ENCODE results near the gene ERICH6. TPM values are rescaled to one million over a fixed set of nuclear protein-coding genes. Genes with fewer than 3 reads are reported as not detected.

The ERICH6 gene
- total RNA-seq, 1 donor from 2014 or later: 0.69 TPM

DNA sequence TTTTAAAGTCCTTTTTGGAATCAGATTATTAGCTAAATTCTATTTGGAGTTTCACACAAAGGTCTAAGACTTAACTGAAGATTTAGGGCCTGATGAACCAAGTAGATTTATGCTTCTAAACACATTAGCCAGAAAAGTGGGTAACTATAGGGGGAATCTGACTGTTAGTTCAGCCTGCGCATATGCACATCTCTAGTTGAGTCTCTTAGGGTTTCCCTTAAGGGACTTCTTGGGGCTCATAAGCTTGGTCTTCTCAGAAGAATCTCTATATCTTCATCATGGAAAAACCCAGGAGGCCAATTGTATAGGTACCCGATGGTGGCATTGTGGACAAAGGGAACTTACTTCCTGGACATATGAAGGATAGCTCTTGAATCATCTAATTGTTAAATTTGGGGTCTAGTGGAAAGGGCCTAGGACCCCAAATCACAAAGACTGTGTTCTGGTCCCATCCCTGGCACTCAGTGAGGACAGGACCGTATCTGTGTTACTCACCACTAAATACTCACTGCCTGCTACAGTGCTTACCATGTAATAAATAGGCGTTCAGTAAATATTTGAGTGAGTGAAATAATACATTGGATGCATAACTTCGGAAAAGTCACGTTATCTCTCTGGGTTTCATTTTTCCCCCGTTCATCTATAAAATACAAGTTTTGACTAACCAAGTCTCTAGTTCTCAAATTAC, 83.6 kb downstream of the ERICH6 start:
- no peaks in the 10 kb centered on the region for H3K4me1 Mint-ChIP-seq (ENCODE audit: low read depth, unreplicated experiment)
- no peak for DNase-seq
- no peaks in the 10 kb centered on the region for H3K36me3 Mint-ChIP-seq (ENCODE audit: unreplicated experiment)
- H3K4me3 Mint-ChIP-seq (ENCODE audit: unreplicated experiment): no peak overlapping the region
- TF ChIP-seq, protein P1, sequence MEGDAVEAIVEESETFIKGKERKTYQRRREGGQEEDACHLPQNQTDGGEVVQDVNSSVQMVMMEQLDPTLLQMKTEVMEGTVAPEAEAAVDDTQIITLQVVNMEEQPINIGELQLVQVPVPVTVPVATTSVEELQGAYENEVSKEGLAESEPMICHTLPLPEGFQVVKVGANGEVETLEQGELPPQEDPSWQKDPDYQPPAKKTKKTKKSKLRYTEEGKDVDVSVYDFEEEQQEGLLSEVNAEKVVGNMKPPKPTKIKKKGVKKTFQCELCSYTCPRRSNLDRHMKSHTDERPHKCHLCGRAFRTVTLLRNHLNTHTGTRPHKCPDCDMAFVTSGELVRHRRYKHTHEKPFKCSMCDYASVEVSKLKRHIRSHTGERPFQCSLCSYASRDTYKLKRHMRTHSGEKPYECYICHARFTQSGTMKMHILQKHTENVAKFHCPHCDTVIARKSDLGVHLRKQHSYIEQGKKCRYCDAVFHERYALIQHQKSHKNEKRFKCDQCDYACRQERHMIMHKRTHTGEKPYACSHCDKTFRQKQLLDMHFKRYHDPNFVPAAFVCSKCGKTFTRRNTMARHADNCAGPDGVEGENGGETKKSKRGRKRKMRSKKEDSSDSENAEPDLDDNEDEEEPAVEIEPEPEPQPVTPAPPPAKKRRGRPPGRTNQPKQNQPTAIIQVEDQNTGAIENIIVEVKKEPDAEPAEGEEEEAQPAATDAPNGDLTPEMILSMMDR (IDR thresholded peaks at IDR 0.05; ENCODE audit: partially characterized antibody, unreplicated experiment): no peak
- no peaks in the 10 kb centered on the region for H3K9me3 Mint-ChIP-seq (ENCODE audit: unreplicated experiment)
- H3K27ac Mint-ChIP-seq (ENCODE audit: unreplicated experiment): no peak overlapping the region
- no peaks in the 10 kb centered on the region for H3K27me3 Mint-ChIP-seq (ENCODE audit: unreplicated experiment)

- H3K27ac Mint-ChIP-seq (ENCODE audit: unreplicated experiment): no peak overlapping the region
- peaks cover 6% of the 10 kb centered on the region for H3K4me1 Mint-ChIP-seq (ENCODE audit: low read depth, unreplicated experiment)
- TF ChIP-seq, protein P1 (IDR thresholded peaks at IDR 0.05; ENCODE audit: partially characterized antibody, unreplicated experiment): no peak
- peaks cover 5% of the 10 kb centered on the region for H3K36me3 Mint-ChIP-seq (ENCODE audit: unreplicated experiment)
- H3K4me3 Mint-ChIP-seq (ENCODE audit: unreplicated experiment): no peak overlapping the region
- DNase-seq: no peak
- H3K9me3 Mint-ChIP-seq (ENCODE audit: unreplicated experiment): peaks cover 2% of the 10 kb centered on the region
- no peaks in the 10 kb centered on the region for H3K27me3 Mint-ChIP-seq (ENCODE audit: unreplicated experiment)
Measured at GRCh38 chr3:150613709-150614480, 89.8 kb downstream of the ERICH6 start.

GRCh38 chr3:150613034-150613433, 90.7 kb downstream of the ERICH6 start:
- DNase-seq: no peak
- peaks cover 5% of the 10 kb centered on the region for H3K36me3 Mint-ChIP-seq (ENCODE audit: unreplicated experiment)
- no peak overlapping the region for H3K4me3 Mint-ChIP-seq (ENCODE audit: unreplicated experiment)
- H3K4me1 Mint-ChIP-seq (ENCODE audit: low read depth, unreplicated experiment): peaks cover 6% of the 10 kb centered on the region
- H3K27ac Mint-ChIP-seq (ENCODE audit: unreplicated experiment): no peak overlapping the region
- TF ChIP-seq, protein P1 (IDR thresholded peaks at IDR 0.05; ENCODE audit: partially characterized antibody, unreplicated experiment): no peak
- no peaks in the 10 kb centered on the region for H3K27me3 Mint-ChIP-seq (ENCODE audit: unreplicated experiment)
- H3K9me3 Mint-ChIP-seq (ENCODE audit: unreplicated experiment): peaks cover 2% of the 10 kb centered on the region

DNA sequence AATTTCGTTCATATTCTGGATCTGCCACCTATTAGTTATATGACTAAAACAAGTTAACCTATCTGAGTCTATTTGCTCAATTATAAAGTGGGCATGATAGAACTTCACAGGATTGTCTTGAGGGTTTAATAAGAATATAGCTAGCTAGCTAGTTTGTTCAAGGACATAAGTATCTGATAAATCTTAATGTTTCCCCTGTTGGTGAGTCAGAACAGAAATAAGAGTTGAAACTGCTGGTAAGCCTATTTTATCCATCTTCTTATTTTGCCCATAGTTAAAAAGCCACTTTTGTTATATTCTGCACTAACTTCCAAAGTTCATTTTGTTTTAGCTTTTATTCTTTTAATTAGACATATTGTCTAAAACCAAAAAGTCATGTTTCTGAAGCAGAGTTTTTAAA, 91.2 kb downstream of the ERICH6 start:
- TF ChIP-seq, protein P1 (IDR thresholded peaks at IDR 0.05; ENCODE audit: partially characterized antibody, unreplicated experiment): no peak

GRCh38 chr3:150611666-150612065, 92.1 kb downstream of the ERICH6 start:
- Mint-ChIP-seq H3K4me1 (ENCODE audit: low read depth, unreplicated experiment) (peaks cover 10% of the 10 kb centered on the region), H3K27ac (ENCODE audit: unreplicated experiment) (no peak overlapping the region), H3K4me3 (ENCODE audit: unreplicated experiment) (no peak overlapping the region), H3K9me3 (ENCODE audit: unreplicated experiment) (peaks cover 2% of the 10 kb centered on the region), H3K36me3 (ENCODE audit: unreplicated experiment) (peaks cover 5% of the 10 kb centered on the region), H3K27me3 (ENCODE audit: unreplicated experiment) (no peaks in the 10 kb centered on the region)
- TF ChIP-seq, protein P1 (IDR thresholded peaks at IDR 0.05; ENCODE audit: partially characterized antibody, unreplicated experiment): no peak
- DNase-seq: no peak

More for the DNA sequence above, 91.2 kb downstream of the ERICH6 start:
- Mint-ChIP-seq H3K27ac (ENCODE audit: unreplicated experiment) (no peak overlapping the region), H3K4me3 (ENCODE audit: unreplicated experiment) (no peak overlapping the region), H3K27me3 (ENCODE audit: unreplicated experiment) (no peaks in the 10 kb centered on the region), H3K36me3 (ENCODE audit: unreplicated experiment) (peaks cover 5% of the 10 kb centered on the region), H3K9me3 (ENCODE audit: unreplicated experiment) (peaks cover 2% of the 10 kb centered on the region), H3K4me1 (ENCODE audit: low read depth, unreplicated experiment) (peaks cover 7% of the 10 kb centered on the region)
- DNase-seq: no peak
